PC-3 (cell line): Measurements from ENCODE around the gene TMEM163. TPM values are rescaled to one million over a fixed set of nuclear protein-coding genes. Genes with fewer than 3 reads are reported as not detected.

ENCODE experiments used
- ATAC-seq: fragments of 200-7000 bp; cut with Tn5 transposase; 2 replicates; pipeline ENCODE4 v1.9.1; 2020; ENCODE audit warnings: mild to moderate bottlenecking, moderate library complexity
- BruUV-seq: library from RNA; stranded (reverse); fragments of 400-500 nt; replicated peaks from 2 replicates; lab custom pipeline; 2021; lab: Mats Ljungman, UMichigan
- CTCF ChIA-PET: fragments of 300-600 bp; sonication (Branson Sonifier 250); formaldehyde crosslinking; loops from one replicate; lab custom pipeline; 2022; ENCODE audit warnings: antibody characterized with exemption; lab: Charles Lee
- POLR2A ChIA-PET: fragments of 300-600 bp; sonication (Branson Sonifier 250); formaldehyde crosslinking; loops from one replicate; lab custom pipeline; 2022; ENCODE audit warnings: antibody characterized with exemption; ENCODE audit not compliant: unreplicated experiment; lab: Charles Lee
- DNase-seq: peaks from one replicate; pipeline ENCODE4 v3.0.0-alpha.2; 2015
- H2AFZ ChIP-seq: fragments of 300-600 bp; sonication (generic); 2 replicates; pipeline ENCODE4 v1.6.0; 2016; ENCODE audit warnings: antibody characterized with exemption, low read length
- H3F3A ChIP-seq: fragments of 300-600 bp; sonication (generic); one replicate; pipeline ENCODE4 v1.6.0; 2017; ENCODE audit warnings: antibody characterized with exemption, low read length, control low read depth, mild to moderate bottlenecking; ENCODE audit not compliant: unreplicated experiment
- H3K27ac ChIP-seq: fragments of 300-600 bp; sonication (generic); 2 replicates; pipeline ENCODE4 v1.5.1; 2016; ENCODE audit warnings: mild to moderate bottlenecking, low read length
- H3K27me3 ChIP-seq: fragments of 300-600 bp; sonication (generic); 2 replicates; pipeline ENCODE4 v1.6.1; 2016; ENCODE audit warnings: low read length, mixed read lengths
- H3K36me3 ChIP-seq: fragments of 300-600 bp; sonication (generic); 2 replicates; pipeline ENCODE4 v1.6.1; 2016; ENCODE audit warnings: low read depth, mixed run types, low read length, mixed read lengths
- H3K4me1 ChIP-seq: fragments of 300-600 bp; sonication (generic); 2 replicates; pipeline ENCODE4 v1.5.1; 2016; ENCODE audit warnings: low read length; ENCODE audit not compliant: insufficient read depth
- H3K4me2 ChIP-seq: fragments of 300-600 bp; sonication (generic); 2 replicates; pipeline ENCODE4 v1.6.0; 2016; ENCODE audit warnings: low read length
- H3K4me3 ChIP-seq: fragments of 300-600 bp; sonication (generic); 2 replicates; pipeline ENCODE4 v1.5.1; 2016; ENCODE audit warnings: mild to moderate bottlenecking, low read length, mixed read lengths
- H3K79me2 ChIP-seq: fragments of 300-600 bp; sonication (generic); 2 replicates; pipeline ENCODE4 v1.6.1; 2017; ENCODE audit warnings: low read length, mixed read lengths
- H3K9ac ChIP-seq: fragments of 300-600 bp; sonication (generic); 2 replicates; pipeline ENCODE4 v1.6.0; 2016; ENCODE audit warnings: mild to moderate bottlenecking, low read length
- H3K9me2 ChIP-seq: fragments of 300-600 bp; sonication (generic); replicated peaks from 2 replicates; pipeline ENCODE4 v1.6.1; 2016; ENCODE audit warnings: mixed run types, low read length, mixed read lengths
- H3K9me3 ChIP-seq: fragments of 300-600 bp; sonication (generic); 2 replicates; pipeline ENCODE4 v1.6.1; 2016; ENCODE audit warnings: low read length, mixed read lengths
- H4K20me1 ChIP-seq: fragments of 300-600 bp; sonication (generic); 2 replicates; pipeline ENCODE4 v1.6.1; 2016; ENCODE audit warnings: low read length, mixed read lengths
- EZH2 ChIP-seq: fragments of 300-600 bp; sonication (generic); IDR thresholded peaks from one replicate; pipeline ENCODE4 v1.6.1; 2017; ENCODE audit warnings: antibody characterized with exemption, mild to moderate bottlenecking, low read length; ENCODE audit not compliant: unreplicated experiment
- EZH2phosphoT487 ChIP-seq: fragments of 300-600 bp; sonication (generic); IDR thresholded peaks from 2 replicates; pipeline ENCODE4 v1.6.1; 2018; ENCODE audit warnings: mild to moderate bottlenecking, antibody characterized with exemption, low read length, borderline replicate concordance
- intact Hi-C: fragments of 100-400 bp; cut with micrococcal nuclease; formaldehyde crosslinking; loops from 2 replicates; pipeline ENCODE4 v1.9.0; 2023
- total RNA-seq: library from RNA; depleted of rRNA; stranded (reverse); fragments of >200 nt; gene quantifications from 2 replicates; pipeline ENCODE4 v1.2.3, GENCODE V29; 2014
- TF ChIP-seq, protein P1 (sequence below): fragments of 300-600 bp; sonication (generic); conservative IDR thresholded peaks from 2 replicates; pipeline ENCODE4 v1.5.1; 2017; ENCODE audit warnings: antibody characterized with exemption, low read depth, mild to moderate bottlenecking, low read length

TMEM163 gene
- total RNA-seq, 1 experiment from 2014 or later: 0.47 TPM

- intact Hi-C loops: no loop called here
- Histone ChIP-seq H3K27ac (no peak overlapping the region), H3K4me1 (no peaks in the 10 kb centered on the region), H3K9me2 (no peaks in the 10 kb centered on the region), H3K4me2 (no peak overlapping the region), H3K79me2 (no peaks in the 10 kb centered on the region), H3K36me3 (no peaks in the 10 kb centered on the region), H2AFZ (no peak overlapping the region), H3K27me3 (peaks cover 4% of the 10 kb centered on the region; the same call in 1 of the 2 replicates), H3K9me3 (no peaks in the 10 kb centered on the region), H3K4me3 (no peak overlapping the region), H3F3A (no peaks in the 10 kb centered on the region), H3K9ac (no peak overlapping the region), H4K20me1 (no peaks in the 10 kb centered on the region)
- ATAC-seq (no peak), DNase-seq (no peak)
- BruUV-seq: no TSS peak
- TF ChIP-seq EZH2 (no peak), EZH2phosphoT487 (no peak)
- TF ChIP-seq, protein P1, sequence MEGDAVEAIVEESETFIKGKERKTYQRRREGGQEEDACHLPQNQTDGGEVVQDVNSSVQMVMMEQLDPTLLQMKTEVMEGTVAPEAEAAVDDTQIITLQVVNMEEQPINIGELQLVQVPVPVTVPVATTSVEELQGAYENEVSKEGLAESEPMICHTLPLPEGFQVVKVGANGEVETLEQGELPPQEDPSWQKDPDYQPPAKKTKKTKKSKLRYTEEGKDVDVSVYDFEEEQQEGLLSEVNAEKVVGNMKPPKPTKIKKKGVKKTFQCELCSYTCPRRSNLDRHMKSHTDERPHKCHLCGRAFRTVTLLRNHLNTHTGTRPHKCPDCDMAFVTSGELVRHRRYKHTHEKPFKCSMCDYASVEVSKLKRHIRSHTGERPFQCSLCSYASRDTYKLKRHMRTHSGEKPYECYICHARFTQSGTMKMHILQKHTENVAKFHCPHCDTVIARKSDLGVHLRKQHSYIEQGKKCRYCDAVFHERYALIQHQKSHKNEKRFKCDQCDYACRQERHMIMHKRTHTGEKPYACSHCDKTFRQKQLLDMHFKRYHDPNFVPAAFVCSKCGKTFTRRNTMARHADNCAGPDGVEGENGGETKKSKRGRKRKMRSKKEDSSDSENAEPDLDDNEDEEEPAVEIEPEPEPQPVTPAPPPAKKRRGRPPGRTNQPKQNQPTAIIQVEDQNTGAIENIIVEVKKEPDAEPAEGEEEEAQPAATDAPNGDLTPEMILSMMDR: no peak
- POLR2A ChIA-PET: no interaction called here
- CTCF ChIA-PET: no interaction called here
Observed at GRCh38 chr2:134611316-134611715, 107.5 kb downstream of the TMEM163 start.

GRCh38 chr2:134610871-134611270 lies 107.9 kb downstream of the TMEM163 start:
- H3K4me2 ChIP-seq: no peak overlapping the region
- no peak overlapping the region for H3K4me3 ChIP-seq
- no peaks in the 10 kb centered on the region for H3K36me3 ChIP-seq
- H3K79me2 ChIP-seq: no peaks in the 10 kb centered on the region
- H3F3A ChIP-seq: no peaks in the 10 kb centered on the region
- H3K9me3 ChIP-seq: no peaks in the 10 kb centered on the region
- ATAC-seq (no peak), DNase-seq (no peak)
- TF ChIP-seq, protein P1: no peak
- TF ChIP-seq EZH2phosphoT487 (no peak), EZH2 (no peak)
- H3K9me2 ChIP-seq: no peaks in the 10 kb centered on the region
- H3K4me1 ChIP-seq: no peaks in the 10 kb centered on the region
- no TSS peak for BruUV-seq
- intact Hi-C loops: no loop called here
- no peaks in the 10 kb centered on the region for H4K20me1 ChIP-seq
- CTCF ChIA-PET: no interaction called here
- H3K27ac ChIP-seq: no peak overlapping the region
- no peak overlapping the region for H2AFZ ChIP-seq
- POLR2A ChIA-PET: no interaction called here
- H3K9ac ChIP-seq: no peak overlapping the region
- H3K27me3 ChIP-seq: peaks cover 8% of the 10 kb centered on the region; the same call in 1 of the 2 replicates

DNA sequence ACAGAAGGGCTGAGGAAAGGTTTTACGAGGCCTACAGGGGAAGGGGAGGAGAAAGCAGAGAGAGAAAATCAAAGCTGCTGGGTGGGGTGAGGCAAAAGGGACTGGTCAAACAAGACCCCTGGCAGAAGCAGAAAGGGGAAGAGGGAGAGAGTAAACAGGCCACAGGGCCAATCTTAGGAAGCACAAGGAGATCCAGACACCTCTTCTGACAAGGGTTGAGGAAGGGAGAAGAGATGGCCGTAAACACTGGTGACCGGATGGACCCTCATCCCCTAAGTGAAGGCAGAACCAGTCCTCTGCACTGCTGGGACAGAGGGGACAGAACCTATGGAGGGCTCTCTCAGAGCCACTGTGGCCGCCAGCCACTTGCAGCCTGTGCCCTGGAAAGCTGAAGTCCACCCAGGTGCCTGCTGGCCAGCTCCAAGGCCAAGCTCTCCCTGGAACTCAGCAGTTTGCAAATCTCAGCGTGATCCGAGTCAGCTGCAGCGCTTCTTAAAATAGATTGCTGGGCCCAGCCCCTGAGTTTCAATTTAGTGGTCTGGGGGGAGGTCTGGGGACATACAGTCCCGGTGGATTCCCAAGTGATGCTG lies 108.8 kb downstream of the TMEM163 start:
- Histone ChIP-seq H4K20me1 (no peaks in the 10 kb centered on the region), H3K4me1 (no peaks in the 10 kb centered on the region), H3K4me2 (no peak overlapping the region), H3K36me3 (no peaks in the 10 kb centered on the region), H3K79me2 (no peaks in the 10 kb centered on the region), H3K9me2 (no peaks in the 10 kb centered on the region), H3F3A (no peaks in the 10 kb centered on the region), H3K9me3 (no peaks in the 10 kb centered on the region), H3K9ac (no peak overlapping the region), H2AFZ (no peak overlapping the region), H3K27me3 (peaks cover 8% of the 10 kb centered on the region; the same call in 1 of the 2 replicates), H3K27ac (no peak overlapping the region), H3K4me3 (no peak overlapping the region)
- ATAC-seq (no peak), DNase-seq (no peak)
- no TSS peak for BruUV-seq
- intact Hi-C loops: no loop called here
- ChIA-PET CTCF (no interaction called here), POLR2A (no interaction called here)
- TF ChIP-seq, protein P1: no peak
- TF ChIP-seq EZH2 (no peak), EZH2phosphoT487 (no peak)
